Lung microvascular endothelial cell (primary cell): Measurements from ENCODE around the gene AVEN. TPM values are rescaled to one million over a fixed set of nuclear protein-coding genes. Genes with fewer than 3 reads are reported as not detected.
"Not testable (repeated sequence)": the region's sequence is repeated elsewhere in the genome, so short reads cannot be mapped to it uniquely, and the experiment has no call there.

Experiments
- DNase-seq, 2 donors: peaks; one replicate each; pipeline versions ENCODE4 v3.0.0 to v3.0.0-alpha.2; 2010; ENCODE audit warnings: low read depth in 2 of 2
- total RNA-seq: library from RNA; depleted of rRNA; stranded (reverse); fragments of >200 nt; gene quantifications from 2 replicates; pipeline ENCODE4 v1.2.1, GENCODE V29; 2014

Gene AVEN
- 19.4 and 21.2 TPM in 2 replicates for total RNA-seq

- peak; percentile 42 to 47 for DNase-seq
Observed at GRCh38 chr15:34038871-34039789, at the start of gene AVEN. AVEN (minus strand) TSS chr15:34039204; CDS start chr15:34039046, 158 bp downstream.

DNA sequence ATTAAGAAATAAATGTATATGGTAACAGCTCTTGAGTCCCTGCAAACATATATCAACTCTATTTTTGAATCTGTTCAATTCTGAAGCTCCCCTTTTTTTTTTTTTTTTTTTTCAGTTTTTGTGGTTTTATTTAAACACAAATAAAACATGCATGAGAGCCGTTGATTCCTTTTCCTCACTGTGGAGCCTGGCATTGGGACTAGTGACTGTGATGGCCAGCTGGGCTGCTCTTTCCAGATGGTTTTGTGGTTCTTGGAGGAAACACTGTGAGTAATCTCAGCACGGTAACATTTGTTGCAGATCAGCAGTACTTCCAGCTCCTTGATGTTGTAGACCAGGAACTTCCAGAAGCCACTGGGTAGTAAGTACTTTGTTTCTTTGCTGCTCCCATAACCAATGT lies 46.7 kb upstream of the AVEN start:
- peak in 1 of 2 donors; percentile 24 for DNase-seq

DNA sequence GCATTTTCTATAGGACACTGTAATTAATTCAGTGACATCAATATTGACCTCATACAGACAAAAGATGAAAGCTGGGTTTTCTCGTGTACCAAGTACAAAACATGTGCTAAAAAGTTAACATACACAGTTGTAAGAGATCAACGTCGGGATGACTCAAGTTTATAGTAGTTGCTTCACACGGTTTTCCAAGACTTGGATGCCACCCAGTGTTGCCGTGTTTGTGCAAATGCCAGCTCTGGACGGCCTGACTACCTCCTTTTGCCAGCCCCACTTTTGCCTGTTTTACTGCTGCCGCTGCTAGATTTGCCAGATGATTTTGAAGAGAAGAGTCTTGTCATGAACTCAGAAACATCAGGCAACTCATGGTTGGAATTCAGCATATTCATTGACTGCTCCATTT lies 45.1 kb upstream of the AVEN start:
- no peak for DNase-seq

DNA sequence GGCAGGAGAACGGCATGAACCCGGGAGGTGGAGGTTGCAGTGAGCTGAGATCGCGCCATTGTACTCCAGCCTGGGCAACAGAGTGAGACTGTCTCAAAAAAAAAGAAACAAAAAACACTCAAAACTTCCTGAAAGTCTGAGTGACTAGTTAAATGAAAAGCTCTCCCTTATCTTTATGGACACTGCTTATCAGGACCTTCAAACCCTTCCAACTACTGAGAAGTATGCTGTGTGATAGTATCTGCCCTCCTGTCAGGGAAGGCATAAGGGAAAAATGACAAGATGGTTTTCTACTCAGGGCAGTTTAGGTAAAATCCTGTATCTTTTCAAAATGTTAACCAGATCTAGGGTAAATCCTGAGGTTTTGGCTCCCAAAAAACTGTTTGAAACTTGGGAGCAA lies 40.9 kb upstream of the AVEN start:
- DNase-seq, result no peak

GRCh38 chr15:34078900-34079299 lies 39.9 kb upstream of the AVEN start:
- DNase-seq, result no peak

GRCh38 chr15:34076785-34077184 lies 37.8 kb upstream of the AVEN start:
- no peak for DNase-seq

DNA sequence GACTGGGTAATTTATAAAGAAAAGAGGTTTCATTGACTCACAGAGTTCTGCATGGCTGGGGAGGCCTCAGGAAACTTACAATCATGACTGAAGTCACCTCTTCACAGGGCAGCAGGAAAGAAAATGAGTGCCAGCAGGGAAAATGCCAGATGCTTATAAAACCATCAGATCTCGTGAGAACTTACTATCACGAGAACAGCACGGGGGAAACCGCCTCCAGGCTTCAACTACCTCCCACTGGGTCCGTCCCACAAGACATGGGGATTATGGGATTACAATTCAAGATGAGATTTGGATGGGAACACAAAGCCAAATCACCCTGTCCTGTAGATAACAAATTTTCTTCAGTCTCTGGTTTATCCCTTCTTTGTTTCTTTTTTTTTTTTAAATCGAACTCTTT lies 31.0 kb upstream of the AVEN start:
- no peak for DNase-seq

GRCh38 chr15:34065941-34066340 lies 26.9 kb upstream of the AVEN start:
- DNase-seq, result no peak

GRCh38 chr15:34065261-34065660 lies 26.3 kb upstream of the AVEN start:
- no peak for DNase-seq

- DNase-seq, result peak; percentile 15 to 39
Observed at GRCh38 chr15:34064438-34064837, 25.4 kb upstream of the AVEN start.

- no peak for DNase-seq
Observed at GRCh38 chr15:34059946-34060345, 20.9 kb upstream of the AVEN start.

DNA sequence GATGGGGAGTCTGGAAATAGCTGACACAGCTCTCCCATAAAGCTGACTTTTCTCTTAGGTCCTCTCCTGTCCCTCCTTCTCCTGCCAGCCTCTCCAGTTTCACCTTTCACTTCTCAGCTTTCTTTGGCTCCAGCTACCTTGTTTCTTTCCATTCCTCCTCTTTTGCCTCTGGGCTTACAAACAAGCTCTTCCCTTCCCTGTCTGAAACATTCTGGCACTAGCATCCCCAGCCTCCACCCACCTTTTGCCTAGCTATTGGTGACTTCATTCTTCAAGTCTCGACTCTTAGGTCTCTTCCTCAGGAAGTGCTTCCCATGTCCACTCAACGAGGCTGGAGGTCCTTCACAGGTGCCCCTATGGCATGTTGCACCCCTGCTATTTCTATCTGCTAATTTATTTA lies 20.5 kb upstream of the AVEN start:
- DNase-seq, result no peak

DNA sequence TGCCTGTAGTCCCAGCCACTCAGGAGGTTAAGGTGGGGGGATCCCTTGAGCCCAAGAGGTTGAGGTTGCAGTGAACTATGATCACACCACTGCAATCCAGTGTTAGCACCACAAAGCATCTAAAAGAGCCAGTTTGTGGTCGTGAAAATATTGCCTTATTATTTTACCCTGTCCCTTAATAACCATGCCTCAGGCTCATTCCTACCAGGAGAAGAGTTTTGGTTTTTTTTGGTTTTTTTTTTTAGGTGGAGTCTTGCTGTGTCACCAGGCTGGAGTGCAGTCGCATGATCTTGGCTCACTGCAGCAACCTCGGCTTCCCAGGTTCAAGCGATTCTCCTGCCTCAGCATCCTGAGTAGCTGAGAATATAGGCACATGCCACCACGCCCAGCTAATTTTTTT lies 17.9 kb upstream of the AVEN start:
- no peak for DNase-seq

DNA sequence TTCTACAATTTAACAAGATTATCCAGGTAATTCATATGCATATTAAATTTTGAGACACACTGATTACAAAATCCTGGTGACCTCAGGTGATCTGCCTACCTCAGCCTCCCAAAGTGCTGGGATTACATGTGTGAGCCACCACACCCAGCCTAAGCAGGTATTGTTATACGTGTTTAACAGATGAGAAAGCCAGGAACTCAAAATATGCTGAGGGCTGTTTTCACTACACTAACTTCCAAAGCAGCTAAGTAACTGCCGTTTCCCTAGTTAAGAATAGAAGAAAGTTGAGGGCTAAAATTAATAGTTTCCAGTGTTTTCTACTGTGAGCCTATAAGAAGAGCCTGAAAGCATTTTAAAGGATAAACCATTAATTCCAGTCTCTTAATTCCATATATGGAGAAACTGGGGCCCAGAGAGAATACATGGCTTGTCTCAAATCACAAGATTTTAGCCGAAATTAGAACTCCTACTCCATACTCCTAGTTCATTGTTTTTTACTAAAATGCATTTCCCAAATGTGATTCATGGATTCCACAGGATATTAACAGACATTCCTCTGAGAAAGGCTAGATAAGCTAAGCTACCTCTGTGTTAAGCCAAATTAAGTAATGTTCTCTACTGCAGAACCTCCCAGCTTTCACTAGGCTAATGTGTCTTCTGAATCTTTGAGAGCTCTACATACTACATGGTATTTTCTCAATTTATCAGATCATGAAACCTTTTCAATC lies 17.0 kb upstream of the AVEN start:
- DNase-seq, result peak; percentile 47 to 57

DNA sequence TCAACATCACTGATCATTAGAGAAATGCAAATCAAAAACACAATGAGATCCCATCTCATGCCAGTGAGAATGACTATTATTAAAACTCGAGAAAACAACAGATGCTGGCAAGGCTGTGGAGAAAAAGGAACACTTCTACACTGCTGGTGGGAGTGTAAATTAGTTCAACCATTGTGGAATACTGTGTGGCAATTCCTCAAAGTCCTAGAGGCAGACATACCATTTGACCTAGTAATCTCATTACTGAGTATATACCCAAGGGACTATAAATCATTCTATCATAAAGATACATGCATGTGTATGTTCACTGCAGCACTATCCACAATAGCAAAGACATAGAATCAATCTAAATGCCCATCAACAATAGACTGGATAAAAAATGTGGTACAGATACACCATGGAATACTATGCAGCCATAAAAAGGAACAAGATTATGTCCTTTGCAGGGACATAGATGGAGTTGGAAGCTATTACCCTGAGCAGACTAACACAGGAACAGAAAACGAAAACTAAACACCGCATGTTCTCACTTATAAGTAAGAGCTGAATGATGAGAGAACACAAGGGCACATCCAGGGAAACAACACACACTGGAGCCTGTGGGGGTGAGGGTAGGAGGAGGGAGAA lies 15.2 kb upstream of the AVEN start:
- no peak for DNase-seq

GRCh38 chr15:34050385-34050784 lies 11.4 kb upstream of the AVEN start:
- not testable (repeated sequence) for DNase-seq

DNA sequence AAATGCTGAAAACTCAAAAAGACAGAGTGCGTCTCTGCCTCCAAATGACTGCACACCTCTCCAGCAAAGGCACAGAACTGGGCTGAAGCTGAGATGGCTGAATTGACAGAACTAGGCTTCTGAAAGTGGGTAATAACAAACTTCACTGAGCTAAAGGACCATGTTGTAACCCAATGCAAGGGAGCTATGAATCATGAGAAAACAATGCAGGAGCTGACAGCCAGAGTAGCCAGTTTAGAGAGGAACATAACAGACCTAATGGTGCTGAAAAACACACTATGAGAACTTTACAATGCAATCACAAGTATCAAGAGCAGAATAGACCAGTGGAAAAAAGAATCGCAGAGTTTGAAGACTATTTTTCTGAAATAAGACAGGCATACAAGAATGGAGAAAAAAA lies 10.1 kb upstream of the AVEN start:
- no peak for DNase-seq

- DNase-seq, result no peak
Observed at GRCh38 chr15:34047893-34048775, 9.1 kb upstream of the AVEN start.

DNA sequence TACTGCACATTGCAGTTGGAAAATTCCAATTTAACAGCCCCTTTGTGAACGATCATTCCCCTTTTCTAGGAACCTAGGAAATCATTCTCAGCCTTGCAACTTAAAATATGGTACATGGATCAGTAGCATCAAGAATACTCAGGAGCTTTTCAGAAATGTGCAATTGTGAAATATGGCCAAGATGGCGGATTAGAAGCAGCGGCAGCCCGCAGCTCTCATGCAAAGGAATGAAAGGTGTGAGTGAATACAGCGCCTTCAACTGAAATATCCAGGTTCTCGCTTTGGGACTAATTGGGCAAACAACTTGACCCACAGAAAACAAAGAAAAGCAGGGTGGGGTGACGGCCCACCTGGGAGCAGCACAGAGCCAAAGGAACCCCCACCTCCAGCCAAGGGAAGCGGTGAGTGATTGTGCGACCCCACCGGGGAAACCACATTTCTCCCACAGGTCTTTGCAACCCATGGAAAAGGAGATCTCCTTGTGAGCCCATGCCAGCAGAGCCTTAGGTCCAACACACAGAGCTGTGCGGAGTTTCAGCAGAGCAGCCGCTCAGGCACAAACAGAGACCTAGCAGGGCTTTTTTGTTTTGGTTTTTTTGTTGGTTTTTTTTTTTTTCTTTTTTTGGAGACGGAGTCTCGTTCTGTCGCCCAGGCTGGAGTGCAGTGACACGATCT lies 7.6 kb upstream of the AVEN start:
- no peak for DNase-seq

- DNase-seq, result no peak
Observed at GRCh38 chr15:34043813-34044212, 4.8 kb upstream of the AVEN start.

GRCh38 chr15:34043391-34043790 lies 4.4 kb upstream of the AVEN start:
- DNase-seq, result no peak
